LNCAP (cell line): Measurements from ENCODE around the gene BAX.

ENCODE experiments used
- TF ChIP-seq, protein P1 (sequence below): fragments of 450-650 bp; IDR thresholded peaks from 2 replicates; pipeline ENCODE4 v1.5.1; 2017; ENCODE audit warnings: mild to moderate bottlenecking

Gene BAX

DNA sequence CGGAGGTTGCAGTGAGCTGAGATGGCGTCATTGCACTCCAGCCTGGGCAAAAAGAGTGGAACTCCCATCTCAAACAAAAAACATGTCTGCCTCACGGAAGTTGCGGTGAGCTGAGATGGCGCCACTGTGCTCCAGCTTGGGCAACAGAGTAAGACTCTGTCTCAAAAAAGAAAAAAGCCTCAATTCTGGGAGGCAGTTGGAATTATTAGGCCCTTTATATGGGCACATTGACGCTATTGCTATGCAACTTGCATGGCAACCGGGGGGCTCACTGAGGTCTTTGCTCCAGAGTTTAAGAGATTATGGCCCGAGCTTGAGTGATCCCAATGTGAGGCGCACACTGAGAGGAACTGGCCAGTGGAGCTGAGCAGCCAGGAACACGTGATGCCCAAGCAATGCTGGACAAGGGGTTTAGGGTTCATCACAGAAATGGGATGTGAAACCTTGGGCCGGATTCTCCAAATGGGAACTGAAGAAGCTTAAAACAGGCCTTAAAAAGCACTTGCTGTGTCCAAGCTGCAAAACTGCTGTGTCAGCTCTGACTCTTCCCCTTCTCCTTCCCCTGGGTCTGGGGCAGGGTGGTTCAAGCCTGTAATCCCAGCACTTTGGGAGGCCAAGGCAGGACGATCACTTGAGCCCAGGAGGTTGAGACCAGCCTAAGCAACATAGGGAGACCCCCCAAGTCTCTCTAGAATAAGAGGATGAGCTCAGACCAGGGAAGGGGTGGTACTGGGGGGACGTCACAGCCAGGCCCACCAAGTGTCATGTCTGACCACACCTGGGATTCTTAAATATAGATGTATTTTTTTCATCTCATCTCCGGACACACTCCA, 12.9 kb downstream of the BAX start:
- TF ChIP-seq, protein P1, sequence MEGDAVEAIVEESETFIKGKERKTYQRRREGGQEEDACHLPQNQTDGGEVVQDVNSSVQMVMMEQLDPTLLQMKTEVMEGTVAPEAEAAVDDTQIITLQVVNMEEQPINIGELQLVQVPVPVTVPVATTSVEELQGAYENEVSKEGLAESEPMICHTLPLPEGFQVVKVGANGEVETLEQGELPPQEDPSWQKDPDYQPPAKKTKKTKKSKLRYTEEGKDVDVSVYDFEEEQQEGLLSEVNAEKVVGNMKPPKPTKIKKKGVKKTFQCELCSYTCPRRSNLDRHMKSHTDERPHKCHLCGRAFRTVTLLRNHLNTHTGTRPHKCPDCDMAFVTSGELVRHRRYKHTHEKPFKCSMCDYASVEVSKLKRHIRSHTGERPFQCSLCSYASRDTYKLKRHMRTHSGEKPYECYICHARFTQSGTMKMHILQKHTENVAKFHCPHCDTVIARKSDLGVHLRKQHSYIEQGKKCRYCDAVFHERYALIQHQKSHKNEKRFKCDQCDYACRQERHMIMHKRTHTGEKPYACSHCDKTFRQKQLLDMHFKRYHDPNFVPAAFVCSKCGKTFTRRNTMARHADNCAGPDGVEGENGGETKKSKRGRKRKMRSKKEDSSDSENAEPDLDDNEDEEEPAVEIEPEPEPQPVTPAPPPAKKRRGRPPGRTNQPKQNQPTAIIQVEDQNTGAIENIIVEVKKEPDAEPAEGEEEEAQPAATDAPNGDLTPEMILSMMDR = no peak

DNA sequence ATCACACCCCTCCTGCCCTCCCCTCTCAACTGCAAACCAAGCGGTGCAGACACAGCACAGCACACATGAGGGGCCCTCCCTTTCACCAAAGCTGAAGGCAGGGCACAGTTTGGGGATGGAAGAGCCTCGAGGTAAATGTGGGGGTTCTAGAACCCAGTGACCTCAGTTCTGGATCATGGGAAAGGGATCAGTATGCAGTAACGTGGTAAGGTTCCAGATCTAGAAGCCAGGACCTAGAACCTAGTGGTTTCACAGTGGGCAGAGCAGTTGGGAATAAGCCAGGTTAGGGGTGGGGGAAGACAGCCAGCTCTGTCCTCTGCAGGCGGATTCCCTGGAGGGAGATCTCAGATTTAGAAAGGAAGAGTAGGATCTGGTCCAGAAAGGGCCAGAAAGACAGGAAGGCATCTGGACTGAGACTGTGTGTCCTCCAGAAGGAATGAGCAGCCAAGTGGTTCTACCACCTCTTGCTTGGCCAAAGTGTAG, 13.5 kb downstream of the BAX start:
- TF ChIP-seq, protein P1 = no peak

DNA sequence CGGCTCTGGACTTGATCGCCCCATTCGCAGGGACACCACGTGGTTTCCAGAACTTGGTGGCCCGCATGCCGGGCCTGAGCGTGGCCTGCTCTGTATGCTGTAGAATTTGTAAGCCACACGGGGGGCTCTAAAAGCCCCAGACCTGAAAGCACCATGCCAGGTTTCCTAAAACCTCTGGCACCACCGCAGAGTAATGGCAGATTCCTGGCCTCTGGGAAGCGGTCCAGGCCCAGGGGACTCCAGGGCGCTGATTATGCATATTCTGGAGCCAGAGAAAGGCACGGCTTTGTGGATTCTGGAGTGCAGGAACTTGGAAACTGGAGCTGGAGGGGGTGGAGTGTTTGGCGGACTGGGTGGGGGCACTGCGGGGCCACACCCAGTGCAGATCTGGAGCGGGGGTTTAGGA, 14.1 kb downstream of the BAX start:
- TF ChIP-seq, protein P1 = no peak

DNA sequence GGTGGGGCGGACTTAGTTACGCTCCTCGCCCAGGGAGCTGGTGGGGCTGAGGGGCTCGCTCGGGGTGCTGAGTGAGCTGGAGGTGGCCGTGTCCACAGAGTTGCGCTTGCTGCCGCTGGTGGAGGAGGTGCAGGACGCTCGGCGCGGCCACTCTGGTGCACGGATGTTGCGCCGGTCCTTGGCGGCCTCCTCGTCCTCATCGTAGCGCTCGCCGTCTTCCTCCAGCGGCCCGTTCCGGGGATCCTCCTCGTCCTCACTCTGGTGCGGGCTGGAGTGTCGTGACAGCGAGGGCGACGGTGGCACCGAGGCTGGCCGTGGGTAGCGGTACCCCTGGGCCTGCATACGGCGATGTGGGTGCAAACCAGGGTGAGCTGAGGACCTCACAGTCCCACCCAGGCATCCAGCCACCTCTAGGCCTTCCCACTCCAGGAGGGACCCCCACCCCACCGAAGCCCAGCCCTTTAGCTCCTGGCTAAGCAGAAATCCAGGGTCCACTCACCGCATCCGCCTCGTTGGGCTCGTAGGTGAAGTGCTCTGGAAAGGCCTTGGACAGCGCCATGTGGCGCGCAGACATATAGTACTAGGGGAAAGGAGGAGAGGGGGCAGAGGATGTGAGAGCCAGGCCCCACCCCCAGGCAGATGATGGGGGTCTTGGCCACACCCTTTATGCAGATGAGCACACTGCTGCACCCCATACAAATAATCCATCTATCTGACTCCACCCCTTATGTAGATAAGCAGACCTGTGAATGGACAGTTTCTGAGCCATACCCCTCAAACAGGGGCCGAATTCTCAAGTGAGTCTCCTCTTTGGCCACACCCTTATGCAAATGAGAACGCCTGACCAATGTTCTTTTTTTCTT, 14.8 kb downstream of the BAX start:
- TF ChIP-seq, protein P1 = no peak

DNA sequence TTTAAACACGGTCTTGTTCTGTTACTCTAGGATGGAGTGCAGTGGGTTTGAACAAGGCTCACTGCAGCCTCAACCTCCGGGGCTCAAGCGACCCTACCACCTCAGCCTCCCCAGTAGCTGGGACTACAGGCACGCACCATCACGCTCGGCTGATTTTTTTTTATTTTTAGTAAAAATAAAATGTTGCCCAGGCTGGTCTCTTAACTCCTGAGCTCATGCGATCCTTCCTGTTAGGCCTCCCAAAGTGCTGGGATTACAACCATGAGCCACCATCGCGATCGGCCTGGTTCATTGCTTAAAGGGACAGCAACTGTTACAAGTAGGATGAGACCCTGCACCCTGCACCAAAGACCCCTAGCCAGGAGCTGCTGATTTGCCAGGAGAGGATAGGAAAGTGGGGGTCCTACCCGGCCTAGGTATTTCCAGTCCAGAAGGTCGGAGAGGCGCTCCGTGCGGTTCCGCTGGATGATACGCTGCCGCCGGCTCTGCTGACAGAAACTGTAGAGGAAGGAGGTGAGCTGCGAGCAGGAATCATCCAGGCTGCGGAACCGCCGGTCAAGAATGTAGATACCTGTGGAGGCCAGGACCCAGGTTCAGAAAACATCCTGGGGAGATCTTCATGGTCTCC, 15.6 kb downstream of the BAX start:
- TF ChIP-seq, protein P1 = no peak

DNA sequence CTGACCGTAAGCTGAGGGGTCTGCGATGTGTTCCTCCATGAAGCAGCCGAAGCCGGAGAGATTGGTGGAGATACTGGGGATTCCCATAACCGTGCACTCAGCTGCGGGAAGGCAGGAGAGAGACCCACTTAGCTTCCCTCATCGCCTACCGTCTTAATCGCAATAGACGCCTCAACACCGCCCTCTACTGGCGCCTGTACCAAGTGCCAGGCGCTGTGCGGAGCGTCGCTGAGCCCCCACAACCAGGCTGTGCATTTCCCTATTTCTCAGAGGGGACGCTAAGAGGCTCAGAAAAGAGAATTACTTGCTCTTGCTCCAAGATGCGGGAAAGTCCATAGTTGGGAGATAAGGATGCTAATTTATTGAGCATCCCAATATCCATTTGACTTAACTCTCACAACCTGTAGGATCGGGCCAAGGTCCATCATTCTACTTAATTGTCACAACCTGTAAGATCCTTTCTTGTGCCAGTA, 16.3 kb downstream of the BAX start:
- TF ChIP-seq, protein P1 = peak; percentile 70
